H1 (cell line): ENCODE data around the gene JTB. TPM values are rescaled to one million over a fixed set of nuclear protein-coding genes. Genes with fewer than 3 reads are reported as not detected.

Experiments used
- KDM4A ChIP-seq: IDR thresholded peaks from one replicate; pipeline ENCODE4 v1.7.1; 2012; ENCODE audit warnings: low read depth, mild to moderate bottlenecking, moderate library complexity, low read length, inconsistent platforms; ENCODE audit not compliant: severe bottlenecking
- polyA plus RNA-seq, 7 experiments: library from polyadenylated mRNA; depleted of rRNA in 3 of 7; stranded (reverse) in 5 of 7; unstranded in 2 of 7; fragments of >200 nt in 5 of 7; fragments of 200-250 nt in 2 of 7; gene quantifications; 1 replicate in 5 of 7; 2 replicates in 1 of 7; 4 replicates in 1 of 7; pipeline versions ENCODE4 v1.2.1 to v1.2.3, GENCODE V29; 2011 to 2013; ENCODE audit warnings: missing spikeins in 2 of 7, mixed read lengths in 2 of 7
- total RNA-seq: library from RNA; stranded (reverse); fragmentation: NEBNext Ultra II Directional; extraction: Animal tissue kit (Norgen Biotek cat#: 25700); gene quantifications from 2 replicates; pipeline ENCODE4 v1.2.1, GENCODE V29; 2021

The JTB gene
- total and polyA plus RNA-seq, 2 of the 8 experiments (the other 6 are each of a cell fraction or from before 2014, with no cell fraction given) = 91.1 to 122 TPM

- peak; percentile 78 for TF ChIP-seq KDM4A
Observed at GRCh38 chr1:153977250-153978240, at the start of gene JTB (continued).
